Measurements from ENCODE around the gene ZNF341. TPM values are rescaled to one million over a fixed set of nuclear protein-coding genes. Genes with fewer than 3 reads are reported as not detected.

The ZNF341 gene
- total RNA-seq, 1 donor from 2014 or later: 4.2 TPM

- H3K27ac ChIP-seq: no peak overlapping the region
- H3K36me3 ChIP-seq: no peaks in the 10 kb centered on the region
- no peaks in the 10 kb centered on the region for H3K27me3 ChIP-seq
- no peak for TF ChIP-seq POLR2A (IDR thresholded peaks at IDR 0.05)
- TF ChIP-seq, protein P1, sequence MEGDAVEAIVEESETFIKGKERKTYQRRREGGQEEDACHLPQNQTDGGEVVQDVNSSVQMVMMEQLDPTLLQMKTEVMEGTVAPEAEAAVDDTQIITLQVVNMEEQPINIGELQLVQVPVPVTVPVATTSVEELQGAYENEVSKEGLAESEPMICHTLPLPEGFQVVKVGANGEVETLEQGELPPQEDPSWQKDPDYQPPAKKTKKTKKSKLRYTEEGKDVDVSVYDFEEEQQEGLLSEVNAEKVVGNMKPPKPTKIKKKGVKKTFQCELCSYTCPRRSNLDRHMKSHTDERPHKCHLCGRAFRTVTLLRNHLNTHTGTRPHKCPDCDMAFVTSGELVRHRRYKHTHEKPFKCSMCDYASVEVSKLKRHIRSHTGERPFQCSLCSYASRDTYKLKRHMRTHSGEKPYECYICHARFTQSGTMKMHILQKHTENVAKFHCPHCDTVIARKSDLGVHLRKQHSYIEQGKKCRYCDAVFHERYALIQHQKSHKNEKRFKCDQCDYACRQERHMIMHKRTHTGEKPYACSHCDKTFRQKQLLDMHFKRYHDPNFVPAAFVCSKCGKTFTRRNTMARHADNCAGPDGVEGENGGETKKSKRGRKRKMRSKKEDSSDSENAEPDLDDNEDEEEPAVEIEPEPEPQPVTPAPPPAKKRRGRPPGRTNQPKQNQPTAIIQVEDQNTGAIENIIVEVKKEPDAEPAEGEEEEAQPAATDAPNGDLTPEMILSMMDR (IDR thresholded peaks at IDR 0.05): no peak
- no peak for TF ChIP-seq POLR2AphosphoS5 (IDR thresholded peaks at IDR 0.05; ENCODE audit: insufficient read depth in 1 of 2, low read depth in 1 of 2)
- peaks cover 23% of the 10 kb centered on the region for H3K4me1 ChIP-seq
- no peak for DNase-seq (ENCODE audit: extremely low spot score in 2 of 2)
- intact Hi-C loops (cut with DNase I): no loop called here
- H3K9me3 ChIP-seq: no peaks in the 10 kb centered on the region
- no peak overlapping the region for H3K4me3 ChIP-seq
These were observed 42.3 kb upstream of the ZNF341 start for GRCh38 chr20:33689493-33689892.

DNA sequence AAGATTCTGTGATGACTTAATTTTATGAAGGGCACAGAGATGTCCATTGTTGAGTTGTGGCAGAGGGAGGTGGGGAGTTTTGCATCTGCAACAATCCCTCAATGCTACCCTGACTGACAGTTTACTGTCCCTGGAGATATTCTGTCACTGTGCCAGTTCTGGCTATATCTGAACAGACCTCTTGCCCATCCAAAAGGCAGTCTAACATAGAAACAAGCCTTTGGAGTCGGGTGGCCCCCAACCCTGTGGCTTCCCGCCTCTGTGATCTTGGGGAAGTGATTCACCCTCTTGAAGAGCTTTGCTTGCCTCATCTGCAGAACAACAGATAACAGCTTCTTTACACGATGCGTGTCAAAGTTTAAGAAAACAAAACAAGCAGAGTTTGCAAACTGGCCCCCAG lies 41.8 kb upstream of the ZNF341 start:
- intact Hi-C loops (cut with DNase I): no loop called here
- no peaks in the 10 kb centered on the region for H3K9me3 ChIP-seq
- no peak overlapping the region for H3K4me3 ChIP-seq
- peaks cover 18% of the 10 kb centered on the region for H3K4me1 ChIP-seq
- TF ChIP-seq, protein P1 (IDR thresholded peaks at IDR 0.05): no peak
- no peak for TF ChIP-seq POLR2AphosphoS5 (IDR thresholded peaks at IDR 0.05; ENCODE audit: insufficient read depth in 1 of 2, low read depth in 1 of 2)
- no peak for TF ChIP-seq POLR2A (IDR thresholded peaks at IDR 0.05)
- H3K36me3 ChIP-seq: no peaks in the 10 kb centered on the region
- no peak for DNase-seq (ENCODE audit: extremely low spot score in 2 of 2)
- no peaks in the 10 kb centered on the region for H3K27me3 ChIP-seq
- no peak overlapping the region for H3K27ac ChIP-seq

DNA sequence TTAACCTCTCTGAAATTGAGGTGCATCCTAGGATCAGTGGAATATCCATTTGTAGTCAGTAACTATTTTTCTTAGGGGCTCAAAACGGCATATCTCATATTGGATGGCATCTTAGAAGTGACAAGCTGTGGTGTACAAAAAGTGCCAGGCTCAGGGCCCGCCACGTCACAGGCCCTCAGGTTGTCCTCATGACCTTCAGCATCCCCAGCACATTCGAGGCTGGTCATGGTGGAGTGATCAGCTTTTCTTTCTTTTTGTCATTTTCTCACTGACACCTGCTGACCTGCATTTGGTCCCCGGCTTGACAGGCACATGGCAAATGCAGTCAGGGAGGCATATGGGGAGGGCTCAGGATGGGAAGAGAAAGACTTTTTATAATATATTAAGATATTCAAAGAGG lies 38.5 kb upstream of the ZNF341 start:
- intact Hi-C loops (cut with DNase I): no loop called here
- Histone ChIP-seq H3K36me3 (no peaks in the 10 kb centered on the region), H3K27ac (peak overlapping the region; percentile 73), H3K9me3 (no peaks in the 10 kb centered on the region), H3K4me3 (no peak overlapping the region), H3K4me1 (peaks cover 27% of the 10 kb centered on the region), H3K27me3 (no peaks in the 10 kb centered on the region)
- DNase-seq (ENCODE audit: extremely low spot score in 2 of 2): no peak
- no peak for TF ChIP-seq POLR2AphosphoS5 (IDR thresholded peaks at IDR 0.05; ENCODE audit: insufficient read depth in 1 of 2, low read depth in 1 of 2)
- TF ChIP-seq, protein P1 (IDR thresholded peaks at IDR 0.05): no peak
- no peak for TF ChIP-seq POLR2A (IDR thresholded peaks at IDR 0.05)

DNA sequence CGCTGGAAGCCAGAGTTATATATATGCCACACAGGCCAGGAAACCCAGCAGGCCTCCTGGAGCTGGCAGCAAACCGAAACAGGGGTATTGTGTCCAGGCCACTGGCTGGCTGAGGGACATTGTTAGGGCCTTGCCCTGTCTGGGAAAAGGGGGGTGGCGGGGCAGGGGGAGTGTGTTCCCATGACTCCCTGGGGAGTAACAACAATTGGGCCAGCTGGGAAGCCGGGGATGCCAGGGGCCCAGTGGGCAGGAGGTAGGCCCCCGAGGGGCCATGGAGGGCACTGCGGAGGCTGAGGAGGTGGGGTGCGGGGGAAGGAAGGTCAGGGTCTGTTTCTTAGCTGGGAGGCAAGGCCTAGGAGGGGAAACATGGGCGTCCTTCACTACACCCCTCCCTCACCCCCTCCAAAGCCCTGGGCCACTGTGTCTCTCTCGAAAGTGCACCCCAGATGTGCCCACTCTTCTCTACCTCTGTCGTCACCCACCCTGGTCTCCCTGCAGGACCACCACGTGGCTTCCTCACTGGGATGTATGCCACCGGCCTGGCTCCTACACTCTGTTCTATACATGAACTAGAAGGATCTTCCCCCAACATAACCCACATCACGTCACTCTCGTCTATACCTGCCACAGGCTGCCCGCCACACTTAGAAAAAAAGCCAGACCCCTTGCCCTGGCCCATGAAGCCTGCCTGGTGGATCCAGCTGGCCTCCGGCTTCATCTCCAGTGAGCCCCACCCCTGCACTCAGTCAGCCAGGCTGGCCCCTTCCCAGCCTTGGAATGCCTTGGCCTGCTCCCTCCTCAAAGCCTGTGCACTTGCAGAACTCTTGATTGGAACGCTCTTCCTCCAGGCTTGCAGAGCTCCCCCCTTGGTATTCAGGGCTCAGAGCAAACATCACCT lies 37.8 kb upstream of the ZNF341 start:
- no peaks in the 10 kb centered on the region for H3K27me3 ChIP-seq
- H3K4me1 ChIP-seq: peaks cover 27% of the 10 kb centered on the region
- intact Hi-C loops (cut with DNase I): no loop called here
- H3K9me3 ChIP-seq: no peaks in the 10 kb centered on the region
- H3K4me3 ChIP-seq: no peak overlapping the region
- peak in 1 of 2 donors; percentile 23 for TF ChIP-seq POLR2AphosphoS5 (IDR thresholded peaks at IDR 0.05; ENCODE audit: insufficient read depth in 1 of 2, low read depth in 1 of 2)
- TF ChIP-seq, protein P1 (IDR thresholded peaks at IDR 0.05): no peak
- peak overlapping the region; percentile 73 for H3K27ac ChIP-seq
- no peak for DNase-seq (ENCODE audit: extremely low spot score in 2 of 2)
- H3K36me3 ChIP-seq: no peaks in the 10 kb centered on the region

DNA sequence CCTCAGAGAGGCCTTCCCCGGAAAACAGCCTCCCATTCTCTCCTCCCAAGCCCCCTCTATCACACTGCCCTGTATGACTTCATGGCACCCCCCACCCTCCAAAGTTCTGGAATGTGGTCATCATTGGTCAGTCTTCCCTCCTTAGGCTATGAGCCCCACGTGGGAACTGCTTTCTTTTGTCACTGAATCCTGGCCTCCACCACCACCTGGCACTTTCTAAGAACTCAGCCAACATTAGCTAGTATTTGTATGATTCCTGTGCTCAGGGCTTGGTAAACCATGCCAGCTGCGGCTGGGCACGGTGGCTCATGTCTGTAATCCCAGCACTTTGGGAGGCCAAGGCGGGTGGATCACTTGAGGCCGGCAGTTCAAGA lies 37.2 kb upstream of the ZNF341 start:
- Histone ChIP-seq H3K4me3 (no peak overlapping the region), H3K36me3 (no peaks in the 10 kb centered on the region), H3K9me3 (no peaks in the 10 kb centered on the region), H3K4me1 (peaks cover 27% of the 10 kb centered on the region), H3K27ac (peak overlapping the region; percentile 73), H3K27me3 (no peaks in the 10 kb centered on the region)
- TF ChIP-seq, protein P1 (IDR thresholded peaks at IDR 0.05): no peak
- no peak for TF ChIP-seq POLR2A (IDR thresholded peaks at IDR 0.05)
- no peak for DNase-seq (ENCODE audit: extremely low spot score in 2 of 2)
- intact Hi-C loops (cut with DNase I): no loop called here
